Osteoblast (primary cell): Measurements from ENCODE around the gene TMEM178B. TPM values are rescaled to one million over a fixed set of nuclear protein-coding genes. Genes with fewer than 3 reads are reported as not detected.
"Not testable (repeated sequence)": the region's sequence is repeated elsewhere in the genome, so short reads cannot be mapped to it uniquely, and the experiment has no call there.

Experiments used
- DNase-seq: peaks from one replicate; pipeline ENCODE4 v3.0.0; 2011; ENCODE audit warnings: low spot score, mixed read lengths; ENCODE audit not compliant: insufficient read length; ENCODE audit errors: missing footprints
- H2AFZ ChIP-seq: 2 replicates; pipeline ENCODE4 v1.6.0; 2011; ENCODE audit warnings: mild to moderate bottlenecking, low read length
- H3K27ac ChIP-seq: 2 replicates; pipeline ENCODE4 v1.5.1; 2011; ENCODE audit warnings: mild to moderate bottlenecking, low read depth, low read length, moderate library complexity
- H3K27me3 ChIP-seq: 2 replicates; pipeline ENCODE4 v1.6.0; 2012; ENCODE audit warnings: mild to moderate bottlenecking, control low read depth, inconsistent platforms, low read length, moderate library complexity; ENCODE audit not compliant: insufficient read depth
- H3K36me3 ChIP-seq: 2 replicates; pipeline ENCODE4 v1.5.1; 2011; ENCODE audit warnings: mild to moderate bottlenecking, low read length, control low read depth, moderate library complexity; ENCODE audit not compliant: insufficient read depth
- H3K4me1 ChIP-seq: 2 replicates; pipeline ENCODE4 v1.5.1; 2011; ENCODE audit warnings: mild to moderate bottlenecking, low read length, control low read depth, moderate library complexity; ENCODE audit not compliant: insufficient read depth
- H3K4me2 ChIP-seq: 2 replicates; pipeline ENCODE4 v1.6.0; 2011; ENCODE audit warnings: mild to moderate bottlenecking, low read length; ENCODE audit not compliant: insufficient read depth
- H3K4me3 ChIP-seq: fragments of 200-600 bp; sonication (generic); 3 replicates; pipeline ENCODE4 v1.5.1; 2012; ENCODE audit warnings: mild to moderate bottlenecking, low read length, inconsistent platforms; ENCODE audit not compliant: insufficient read depth
- H3K79me2 ChIP-seq: 2 replicates; pipeline ENCODE4 v1.6.0; 2012; ENCODE audit warnings: mild to moderate bottlenecking, low read length, control low read depth, inconsistent platforms; ENCODE audit not compliant: insufficient read depth
- H3K9me3 ChIP-seq: 2 replicates; pipeline ENCODE4 v1.5.1; 2011; ENCODE audit warnings: low read depth, low read length, control low read depth
- H4K20me1 ChIP-seq: 2 replicates; pipeline ENCODE4 v1.6.0; 2012; ENCODE audit warnings: mild to moderate bottlenecking, low read length, control low read depth; ENCODE audit not compliant: insufficient read depth
- total RNA-seq: library from RNA; depleted of rRNA; stranded (reverse); fragments of >200 nt; gene quantifications from 2 replicates; pipeline ENCODE4 v1.2.3, GENCODE V29; 2012
- TF ChIP-seq, protein P1 (sequence below): IDR thresholded peaks from 2 replicates; pipeline ENCODE4 v1.5.1; 2011; ENCODE audit warnings: mild to moderate bottlenecking, low read depth, low read length, moderate library complexity; ENCODE audit errors: extremely low read depth

TMEM178B gene
- total RNA-seq = 1.1 and 2.1 TPM in 2 replicates

DNA sequence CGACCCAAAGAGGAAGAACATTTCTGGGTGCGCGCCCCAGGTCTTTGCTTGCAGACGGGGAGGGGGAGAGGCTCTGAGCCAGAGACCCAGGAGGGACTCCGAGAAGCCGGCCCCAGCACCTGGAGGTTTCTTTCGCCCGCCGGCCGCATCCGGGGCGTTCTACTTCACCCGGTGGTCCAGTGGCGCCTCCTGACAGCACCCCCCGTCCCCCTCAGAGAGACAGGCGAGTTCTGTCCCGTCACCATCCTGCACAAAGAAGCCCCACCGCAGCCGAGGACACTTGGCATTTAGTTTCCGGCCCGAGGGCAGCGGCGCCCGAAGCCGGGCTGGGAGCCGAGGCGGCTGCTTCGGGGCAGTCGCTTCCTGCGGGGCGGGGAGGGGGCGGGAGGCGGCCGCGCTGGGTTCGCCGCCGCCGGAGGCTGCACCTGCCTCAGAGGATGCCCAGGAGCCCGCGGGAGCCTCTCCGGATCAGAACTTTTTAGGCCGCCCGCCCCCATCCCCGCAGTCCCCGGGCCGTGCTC is at the start of gene TMEM178B:
TSS of gene TMEM178B (plus strand) at position 424 of the 521 bp plus-strand sequence.
- H3K27me3 ChIP-seq = peaks cover 55% of the 10 kb centered on the region

DNA sequence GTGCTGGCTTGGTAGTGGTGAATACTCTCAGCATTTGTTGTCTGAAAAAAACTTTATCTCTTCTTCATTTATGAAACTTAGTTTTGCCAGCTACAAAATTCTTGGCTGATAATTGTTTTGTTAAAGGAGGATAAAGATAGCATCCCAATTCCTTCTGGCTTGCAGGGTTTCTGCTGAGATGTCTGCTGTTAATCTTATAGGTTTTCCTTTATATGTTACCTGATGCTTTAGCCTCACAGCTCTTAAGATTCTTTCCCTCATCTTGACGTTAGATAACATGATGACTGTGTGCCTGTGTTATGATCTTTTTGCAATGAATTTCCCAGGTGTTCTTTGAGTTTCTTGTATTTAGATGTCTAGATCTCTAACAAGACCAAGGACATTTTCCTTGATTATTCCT is 49.2 kb upstream of the TMEM178B start:
- TF ChIP-seq, protein P1, sequence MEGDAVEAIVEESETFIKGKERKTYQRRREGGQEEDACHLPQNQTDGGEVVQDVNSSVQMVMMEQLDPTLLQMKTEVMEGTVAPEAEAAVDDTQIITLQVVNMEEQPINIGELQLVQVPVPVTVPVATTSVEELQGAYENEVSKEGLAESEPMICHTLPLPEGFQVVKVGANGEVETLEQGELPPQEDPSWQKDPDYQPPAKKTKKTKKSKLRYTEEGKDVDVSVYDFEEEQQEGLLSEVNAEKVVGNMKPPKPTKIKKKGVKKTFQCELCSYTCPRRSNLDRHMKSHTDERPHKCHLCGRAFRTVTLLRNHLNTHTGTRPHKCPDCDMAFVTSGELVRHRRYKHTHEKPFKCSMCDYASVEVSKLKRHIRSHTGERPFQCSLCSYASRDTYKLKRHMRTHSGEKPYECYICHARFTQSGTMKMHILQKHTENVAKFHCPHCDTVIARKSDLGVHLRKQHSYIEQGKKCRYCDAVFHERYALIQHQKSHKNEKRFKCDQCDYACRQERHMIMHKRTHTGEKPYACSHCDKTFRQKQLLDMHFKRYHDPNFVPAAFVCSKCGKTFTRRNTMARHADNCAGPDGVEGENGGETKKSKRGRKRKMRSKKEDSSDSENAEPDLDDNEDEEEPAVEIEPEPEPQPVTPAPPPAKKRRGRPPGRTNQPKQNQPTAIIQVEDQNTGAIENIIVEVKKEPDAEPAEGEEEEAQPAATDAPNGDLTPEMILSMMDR = no peak
- H3K9me3 ChIP-seq = no peaks in the 10 kb centered on the region
- no peak overlapping the region for H3K4me3 ChIP-seq
- H3K4me2 ChIP-seq = no peak overlapping the region
- no peak overlapping the region for H2AFZ ChIP-seq
- H3K27me3 ChIP-seq = no peaks in the 10 kb centered on the region
- no peak for DNase-seq
- no peak overlapping the region for H3K27ac ChIP-seq
- no peaks in the 10 kb centered on the region for H4K20me1 ChIP-seq
- no peaks in the 10 kb centered on the region for H3K4me1 ChIP-seq
- no peaks in the 10 kb centered on the region for H3K79me2 ChIP-seq
- no peaks in the 10 kb centered on the region for H3K36me3 ChIP-seq

More for the DNA sequence above, at the start of gene TMEM178B:
- Histone ChIP-seq H3K4me2 (peak within 1 kb of the TSS; percentile 92), H3K79me2 (no peaks in the 10 kb centered on the region), H4K20me1 (no peaks in the 10 kb centered on the region), H3K36me3 (no peaks in the 10 kb centered on the region), H3K4me3 (peak within 1 kb of the TSS; percentile 63), H2AFZ (peak within 1 kb of the TSS; percentile 76), H3K4me1 (peaks cover 13% of the 10 kb centered on the region), H3K27ac (no peak within 1 kb of the TSS), H3K9me3 (no peaks in the 10 kb centered on the region)
- TF ChIP-seq, protein P1 = no peak
- peak; percentile 68 for DNase-seq

DNA sequence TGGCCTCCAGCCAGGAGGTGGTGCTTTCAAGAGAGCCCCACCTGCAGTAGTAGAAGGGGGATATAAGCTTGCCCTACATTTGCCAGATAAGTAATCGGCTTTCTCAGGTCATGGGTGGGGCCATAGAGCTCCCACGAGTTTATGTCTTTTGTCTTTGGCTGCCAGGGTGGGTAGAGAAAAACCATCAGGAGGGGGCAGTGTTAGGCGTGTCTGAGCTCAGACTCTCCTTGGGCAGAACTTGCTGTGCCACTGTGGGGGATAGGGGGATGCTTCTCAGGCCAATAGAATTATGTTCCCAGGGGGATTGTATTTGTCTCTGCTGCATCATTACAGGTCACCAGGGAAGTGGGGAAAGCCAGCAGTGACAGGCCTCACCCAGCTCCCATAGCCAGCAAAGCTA is 46.8 kb upstream of the TMEM178B start:
- no peak overlapping the region for H3K4me3 ChIP-seq

DNA sequence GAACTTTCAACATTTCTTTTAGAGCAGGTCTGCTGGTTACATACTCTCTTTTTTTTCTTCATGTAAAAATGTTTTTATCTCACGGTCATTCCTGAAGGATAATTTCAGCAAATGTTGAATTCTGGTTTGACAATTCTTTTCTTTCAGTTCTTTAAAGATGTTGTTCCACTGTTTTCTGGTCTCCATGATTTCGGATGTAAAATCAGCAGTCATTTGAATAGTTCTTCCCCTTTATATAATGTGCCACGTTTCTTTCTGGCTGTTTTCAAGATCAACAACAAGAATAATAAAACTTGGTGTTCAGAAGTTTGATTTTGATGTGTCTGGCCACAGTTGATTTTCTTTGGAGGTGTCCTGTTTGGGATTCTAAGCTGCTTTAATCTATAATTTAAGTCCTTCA is 45.1 kb upstream of the TMEM178B start:
- H2AFZ ChIP-seq = no peak overlapping the region
- H3K9me3 ChIP-seq = no peaks in the 10 kb centered on the region
- H3K79me2 ChIP-seq = no peaks in the 10 kb centered on the region
- no peak overlapping the region for H3K27ac ChIP-seq
- no peak overlapping the region for H3K4me3 ChIP-seq
- TF ChIP-seq, protein P1 = no peak
- no peaks in the 10 kb centered on the region for H3K36me3 ChIP-seq
- no peaks in the 10 kb centered on the region for H3K4me1 ChIP-seq
- DNase-seq = no peak
- H3K27me3 ChIP-seq = no peaks in the 10 kb centered on the region
- no peaks in the 10 kb centered on the region for H4K20me1 ChIP-seq
- no peak overlapping the region for H3K4me2 ChIP-seq

More for the DNA sequence above, 46.8 kb upstream of the TMEM178B start:
- Histone ChIP-seq H3K4me1 (no peaks in the 10 kb centered on the region), H3K79me2 (no peaks in the 10 kb centered on the region), H3K4me2 (no peak overlapping the region), H3K27ac (no peak overlapping the region), H3K9me3 (no peaks in the 10 kb centered on the region), H3K36me3 (no peaks in the 10 kb centered on the region), H2AFZ (no peak overlapping the region), H4K20me1 (no peaks in the 10 kb centered on the region), H3K27me3 (no peaks in the 10 kb centered on the region)
- no peak for DNase-seq
- TF ChIP-seq, protein P1 = no peak

DNA sequence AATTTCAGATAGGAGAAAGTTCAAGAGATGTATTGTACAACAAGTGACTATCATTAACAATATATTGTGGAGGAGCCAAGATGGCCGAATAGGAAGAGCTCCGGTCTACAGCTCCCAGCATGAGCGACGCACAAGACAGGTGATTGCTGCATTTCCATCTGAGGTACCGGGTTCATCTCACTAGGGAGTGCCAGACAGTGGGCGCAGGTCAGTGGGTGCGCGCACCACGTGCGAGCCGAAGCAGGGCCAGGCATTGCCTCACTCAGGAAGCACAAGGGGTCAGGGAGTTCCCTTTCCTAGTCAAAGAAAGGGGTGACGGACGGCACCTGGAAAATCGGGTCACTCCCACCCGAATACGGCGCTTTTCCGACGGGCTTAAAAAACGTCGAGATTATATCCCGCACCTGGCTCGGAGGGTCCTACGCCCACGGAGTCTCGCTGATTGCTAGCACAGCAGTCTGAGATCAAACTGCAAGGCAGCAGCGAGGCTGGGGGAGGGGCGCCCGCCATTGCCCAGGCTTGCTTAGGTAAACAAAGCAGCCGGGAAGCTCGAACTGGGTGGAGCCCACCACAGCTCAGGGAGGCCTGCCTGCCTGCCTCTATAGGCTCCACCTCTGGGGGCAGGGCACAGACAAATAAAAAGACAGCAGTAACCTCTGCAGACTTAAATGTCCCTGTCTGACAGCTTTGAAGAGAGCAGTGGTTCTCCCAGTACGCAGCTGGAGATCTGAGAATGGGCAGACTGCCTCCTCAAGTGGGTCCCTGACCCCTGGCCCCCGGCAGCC is 41.1 kb upstream of the TMEM178B start:
- not testable (repeated sequence) for H3K36me3 ChIP-seq, H3K27ac ChIP-seq, H3K27me3 ChIP-seq, H3K79me2 ChIP-seq, H3K4me1 ChIP-seq, H2AFZ ChIP-seq, H3K9me3 ChIP-seq, H3K4me2 ChIP-seq, H3K4me3 ChIP-seq, H4K20me1 ChIP-seq
- peak; percentile 8 for DNase-seq

DNA sequence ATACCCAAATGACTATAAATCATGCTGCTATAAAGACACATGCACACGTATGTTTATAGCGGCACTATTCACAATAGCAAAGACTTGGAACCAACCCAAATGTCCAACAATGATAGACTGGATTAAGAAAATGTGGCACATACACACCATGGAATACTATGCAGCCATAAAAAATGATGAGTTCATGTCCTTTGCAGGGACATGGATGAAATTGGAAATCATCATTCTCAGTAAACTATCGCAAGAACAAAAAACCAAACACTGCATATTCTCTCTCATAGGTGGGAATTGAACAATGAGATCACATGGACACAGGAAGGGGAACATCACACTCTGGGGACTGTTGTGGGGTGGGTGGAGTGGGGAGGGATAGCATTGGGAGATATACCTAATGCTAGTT is 35.8 kb upstream of the TMEM178B start:
- H3K4me3 ChIP-seq, H3K27me3 ChIP-seq, H3K79me2 ChIP-seq, H3K36me3 ChIP-seq, H3K4me2 ChIP-seq, H3K4me1 ChIP-seq, H3K9me3 ChIP-seq, H3K27ac ChIP-seq, H2AFZ ChIP-seq, H4K20me1 ChIP-seq, DNase-seq: not testable (repeated sequence)
